Glutamatergic neuron (in vitro differentiated cells): ENCODE results near the gene CEP72. TPM values are rescaled to one million over a fixed set of nuclear protein-coding genes. Genes with fewer than 3 reads are reported as not detected.

ENCODE experiments used
- DNase-seq: peaks from one replicate; pipeline ENCODE4 v3.0.0; 2022
- H3K27ac Mint-ChIP-seq: one replicate; pipeline ENCODE4 v1.8.0; 2020; ENCODE audit warnings: mild to moderate bottlenecking, mixed read lengths, inconsistent platforms; ENCODE audit not compliant: unreplicated experiment
- H3K27me3 Mint-ChIP-seq: one replicate; pipeline ENCODE4 v1.8.0; 2020; ENCODE audit warnings: mild to moderate bottlenecking, moderate library complexity, mixed read lengths, inconsistent platforms; ENCODE audit not compliant: unreplicated experiment
- H3K36me3 Mint-ChIP-seq: one replicate; pipeline ENCODE4 v1.8.0; 2020; ENCODE audit warnings: mild to moderate bottlenecking, mixed read lengths, inconsistent platforms; ENCODE audit not compliant: unreplicated experiment
- H3K4me1 Mint-ChIP-seq: one replicate; pipeline ENCODE4 v1.8.0; 2020; ENCODE audit warnings: mild to moderate bottlenecking, low read depth, mixed read lengths, inconsistent platforms; ENCODE audit not compliant: unreplicated experiment
- H3K4me3 Mint-ChIP-seq: one replicate; pipeline ENCODE4 v1.8.0; 2020; ENCODE audit warnings: mild to moderate bottlenecking, mixed read lengths, inconsistent platforms; ENCODE audit not compliant: unreplicated experiment
- H3K9me3 Mint-ChIP-seq: one replicate; pipeline ENCODE4 v1.8.0; 2020; ENCODE audit warnings: mild to moderate bottlenecking, moderate library complexity, mixed read lengths, inconsistent platforms; ENCODE audit not compliant: unreplicated experiment
- total RNA-seq: library from RNA; stranded (reverse); fragmentation: NEBNext Ultra II Directional; extraction: Animal tissue kit (Norgen Biotek cat#: 25700); gene quantifications from one replicate; pipeline ENCODE4 v1.2.1, GENCODE V29; 2021; ENCODE audit not compliant: unreplicated experiment
- TF ChIP-seq, protein P1 (sequence below): fragments of 200-600 bp; sonication (generic); IDR thresholded peaks from one replicate; pipeline ENCODE4 v1.5.0; 2021; ENCODE audit not compliant: partially characterized antibody, unreplicated experiment

The CEP72 gene
- total RNA-seq, 1 donor from 2014 or later = 43.9 TPM

DNA sequence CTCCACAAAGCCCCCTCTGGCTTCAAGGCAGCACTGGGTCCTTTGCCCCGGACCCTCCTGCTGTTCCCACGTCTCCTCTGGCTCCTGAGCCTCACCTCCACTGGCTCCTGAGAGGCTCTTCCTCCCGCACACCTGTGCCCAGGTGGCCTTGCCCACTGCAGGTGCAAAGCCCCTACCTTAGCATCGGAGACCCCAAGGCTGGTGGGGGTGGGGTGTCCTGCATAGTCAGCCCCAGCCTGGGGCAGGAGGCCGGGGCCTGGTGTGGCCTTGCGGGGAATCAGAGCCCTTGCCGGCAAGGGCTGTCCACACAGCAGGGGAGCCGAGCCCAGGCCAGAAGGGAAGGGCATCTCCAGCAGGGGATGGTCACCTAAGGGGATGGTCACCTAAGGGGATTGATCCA is 41.3 kb upstream of the CEP72 start:
- DNase-seq = no peak
- Mint-ChIP-seq H3K27me3 (peaks cover 14% of the 10 kb centered on the region), H3K36me3 (peaks cover 22% of the 10 kb centered on the region), H3K4me1 (peaks cover 8% of the 10 kb centered on the region), H3K27ac (no peak overlapping the region), H3K4me3 (no peak overlapping the region), H3K9me3 (peaks cover 18% of the 10 kb centered on the region)
- TF ChIP-seq, protein P1, sequence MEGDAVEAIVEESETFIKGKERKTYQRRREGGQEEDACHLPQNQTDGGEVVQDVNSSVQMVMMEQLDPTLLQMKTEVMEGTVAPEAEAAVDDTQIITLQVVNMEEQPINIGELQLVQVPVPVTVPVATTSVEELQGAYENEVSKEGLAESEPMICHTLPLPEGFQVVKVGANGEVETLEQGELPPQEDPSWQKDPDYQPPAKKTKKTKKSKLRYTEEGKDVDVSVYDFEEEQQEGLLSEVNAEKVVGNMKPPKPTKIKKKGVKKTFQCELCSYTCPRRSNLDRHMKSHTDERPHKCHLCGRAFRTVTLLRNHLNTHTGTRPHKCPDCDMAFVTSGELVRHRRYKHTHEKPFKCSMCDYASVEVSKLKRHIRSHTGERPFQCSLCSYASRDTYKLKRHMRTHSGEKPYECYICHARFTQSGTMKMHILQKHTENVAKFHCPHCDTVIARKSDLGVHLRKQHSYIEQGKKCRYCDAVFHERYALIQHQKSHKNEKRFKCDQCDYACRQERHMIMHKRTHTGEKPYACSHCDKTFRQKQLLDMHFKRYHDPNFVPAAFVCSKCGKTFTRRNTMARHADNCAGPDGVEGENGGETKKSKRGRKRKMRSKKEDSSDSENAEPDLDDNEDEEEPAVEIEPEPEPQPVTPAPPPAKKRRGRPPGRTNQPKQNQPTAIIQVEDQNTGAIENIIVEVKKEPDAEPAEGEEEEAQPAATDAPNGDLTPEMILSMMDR = no peak

DNA sequence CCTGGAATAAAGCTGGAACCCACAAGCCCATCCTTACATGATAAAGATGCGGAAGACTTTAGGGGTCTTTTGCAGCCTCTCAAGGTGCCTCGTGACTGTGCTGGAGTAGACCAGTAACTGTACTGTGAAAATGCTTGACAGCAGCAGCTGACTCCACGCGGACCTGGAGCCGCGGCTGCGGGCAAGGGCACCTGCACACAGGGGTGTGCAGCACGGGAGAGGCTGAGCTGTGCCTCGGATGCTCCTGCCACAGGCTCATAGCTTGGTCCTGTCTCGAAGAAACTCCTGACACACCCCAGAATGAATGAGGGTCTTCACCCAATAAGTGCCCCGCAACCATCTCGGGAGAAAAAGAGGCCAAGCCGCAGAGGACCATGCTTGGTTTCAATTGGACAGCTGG is 40.3 kb upstream of the CEP72 start:
- H3K4me3 Mint-ChIP-seq = no peak overlapping the region
- H3K4me1 Mint-ChIP-seq = peaks cover 8% of the 10 kb centered on the region
- H3K9me3 Mint-ChIP-seq = peaks cover 19% of the 10 kb centered on the region
- H3K27ac Mint-ChIP-seq = no peak overlapping the region
- DNase-seq = no peak
- H3K27me3 Mint-ChIP-seq = peaks cover 9% of the 10 kb centered on the region
- peaks cover 23% of the 10 kb centered on the region for H3K36me3 Mint-ChIP-seq
- TF ChIP-seq, protein P1 = no peak

DNA sequence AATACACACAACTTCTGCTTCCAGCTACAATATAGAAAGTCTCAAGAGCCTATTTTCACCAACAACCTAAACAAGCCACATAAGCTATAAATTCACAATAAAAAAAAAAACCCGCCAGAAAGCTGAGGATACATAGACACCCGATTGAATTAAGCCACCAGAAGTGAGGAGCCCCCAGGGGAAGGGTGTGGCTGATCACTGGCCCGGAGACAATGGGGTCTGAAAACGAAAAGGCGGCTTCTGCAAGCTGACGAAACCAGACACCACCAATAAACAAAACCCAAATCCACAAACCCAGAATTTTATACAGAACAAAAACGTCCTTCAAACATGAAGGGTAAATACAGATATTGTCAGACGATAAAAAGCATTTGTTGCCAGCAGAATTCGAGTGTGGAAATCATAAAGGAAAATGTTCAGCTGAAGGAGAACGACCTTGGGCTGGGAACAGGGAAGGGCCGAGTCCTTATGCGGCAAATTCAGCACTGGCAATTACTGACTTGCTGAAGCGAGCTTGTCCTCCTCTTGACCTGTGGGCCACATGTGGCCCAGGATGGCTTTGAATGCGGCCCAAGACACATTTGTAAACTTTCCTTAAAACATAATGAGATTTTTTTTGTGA is 39.6 kb upstream of the CEP72 start:
- Mint-ChIP-seq H3K9me3 (peaks cover 17% of the 10 kb centered on the region), H3K4me3 (no peak overlapping the region), H3K27me3 (peaks cover 5% of the 10 kb centered on the region), H3K4me1 (peaks cover 6% of the 10 kb centered on the region), H3K27ac (peak overlapping the region; percentile 74), H3K36me3 (peaks cover 16% of the 10 kb centered on the region)
- peak; percentile 60 for DNase-seq
- TF ChIP-seq, protein P1 = no peak

DNA sequence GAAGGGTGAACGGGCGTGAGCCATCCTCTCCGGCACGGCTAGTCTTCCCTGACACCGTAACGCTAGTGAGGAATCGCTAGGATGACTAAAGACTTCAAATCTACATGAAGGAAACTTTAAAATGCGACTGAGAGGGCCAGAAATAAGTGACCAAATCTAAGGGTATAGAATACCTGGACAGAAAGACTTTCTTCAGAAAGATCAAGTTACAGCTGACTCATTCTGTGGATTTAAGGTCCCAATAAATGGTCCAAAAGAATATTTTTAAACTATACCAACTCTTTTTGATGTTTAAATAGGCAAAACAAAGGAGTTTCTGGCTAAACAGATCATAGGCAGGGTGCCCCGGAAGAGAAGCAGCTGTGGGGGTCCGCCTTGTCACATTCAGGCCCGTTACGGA is 38.9 kb upstream of the CEP72 start:
- Mint-ChIP-seq H3K27ac (no peak overlapping the region), H3K27me3 (peaks cover 5% of the 10 kb centered on the region), H3K4me1 (peaks cover 6% of the 10 kb centered on the region), H3K9me3 (peaks cover 17% of the 10 kb centered on the region), H3K36me3 (peaks cover 18% of the 10 kb centered on the region), H3K4me3 (no peak overlapping the region)
- DNase-seq = no peak
- TF ChIP-seq, protein P1 = no peak

DNA sequence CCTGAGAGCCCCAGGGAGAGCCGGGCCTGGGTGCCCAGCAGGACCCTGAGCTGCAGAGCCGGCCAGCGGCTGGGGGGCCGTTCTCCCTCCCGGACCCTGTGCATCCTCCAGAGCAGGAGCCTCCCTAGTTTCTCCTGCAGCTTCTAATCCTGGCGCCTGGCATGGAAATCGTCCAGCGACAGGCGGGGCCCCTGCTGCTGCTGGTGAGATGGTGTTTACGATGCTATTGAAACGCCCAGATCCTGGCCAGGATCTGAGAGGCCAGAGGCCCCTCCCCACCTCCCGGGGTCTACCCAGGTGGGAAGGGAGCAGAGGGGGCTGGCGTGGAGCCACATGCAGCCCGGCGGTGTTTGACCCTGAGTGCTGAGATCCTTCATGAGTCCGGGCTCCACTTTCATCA is 38.2 kb upstream of the CEP72 start:
- Mint-ChIP-seq H3K4me3 (no peak overlapping the region), H3K9me3 (peaks cover 17% of the 10 kb centered on the region), H3K27me3 (peaks cover 5% of the 10 kb centered on the region), H3K27ac (no peak overlapping the region), H3K4me1 (peaks cover 6% of the 10 kb centered on the region), H3K36me3 (peaks cover 19% of the 10 kb centered on the region)
- TF ChIP-seq, protein P1 = no peak
- no peak for DNase-seq
